Ishikawa (cell line): ENCODE data around the gene SESTD1.

Source experiments
- CEBPB ChIP-seq: IDR thresholded peaks from 2 replicates; pipeline ENCODE4 v1.6.1; 2012
- CREB1 ChIP-seq: IDR thresholded peaks from 2 replicates; pipeline ENCODE4 v1.6.1; 2012; ENCODE audit warnings: low read depth
- EGR1 ChIP-seq: IDR thresholded peaks from 2 replicates; pipeline ENCODE4 v1.6.1; 2012
- EP300 ChIP-seq: IDR thresholded peaks from 2 replicates; pipeline ENCODE4 v1.6.1; 2012; ENCODE audit warnings: borderline replicate concordance
- FOXM1 ChIP-seq: IDR thresholded peaks from 2 replicates; pipeline ENCODE4 v1.6.1; 2012; ENCODE audit warnings: low read depth, borderline replicate concordance
- MAX ChIP-seq: IDR thresholded peaks from 2 replicates; pipeline ENCODE4 v1.6.1; 2012
- NFIC ChIP-seq: IDR thresholded peaks from 2 replicates; pipeline ENCODE4 v1.6.1; 2012
- RAD21 ChIP-seq: IDR thresholded peaks from 2 replicates; pipeline ENCODE4 v1.6.1; 2012; ENCODE audit warnings: low read depth
- REST ChIP-seq: IDR thresholded peaks from 2 replicates; pipeline ENCODE4 v1.6.1; 2012; ENCODE audit warnings: low read depth, mild to moderate bottlenecking
- TAF1 ChIP-seq: IDR thresholded peaks from 2 replicates; pipeline ENCODE4 v1.6.1; 2012; ENCODE audit warnings: low read depth, mild to moderate bottlenecking
- TCF12 ChIP-seq: IDR thresholded peaks from 2 replicates; pipeline ENCODE4 v1.6.1; 2012; ENCODE audit warnings: low read depth
- TEAD4 ChIP-seq: IDR thresholded peaks from 2 replicates; pipeline ENCODE4 v1.6.1; 2012
- USF1 ChIP-seq: IDR thresholded peaks from 2 replicates; pipeline ENCODE4 v1.6.1; 2012
- YY1 ChIP-seq: IDR thresholded peaks from 2 replicates; pipeline ENCODE4 v1.6.1; 2012; ENCODE audit warnings: low read depth
- ZBTB7A ChIP-seq: IDR thresholded peaks from 2 replicates; pipeline ENCODE4 v1.6.1; 2012; ENCODE audit warnings: low read depth

The SESTD1 gene

GRCh38 chr2:179305125-179305524 is 40.5 kb upstream of the SESTD1 start:
- TF ChIP-seq TAF1, result no peak
- TF ChIP-seq USF1, result no peak
- TF ChIP-seq EP300, result no peak
- TF ChIP-seq FOXM1, result no peak
- TF ChIP-seq REST, result no peak

GRCh38 chr2:179304424-179304823 is 39.8 kb upstream of the SESTD1 start:
- TF ChIP-seq TAF1 (no peak), CEBPB (no peak), REST (no peak), USF1 (no peak)

- no peak for TF ChIP-seq EGR1
Observed at GRCh38 chr2:179302764-179303571, 38.3 kb upstream of the SESTD1 start.

GRCh38 chr2:179302149-179302548 is 37.5 kb upstream of the SESTD1 start:
- TF ChIP-seq MAX (no peak), RAD21 (no peak), TAF1 (no peak), YY1 (no peak)

- no peak for TF ChIP-seq RAD21
- TF ChIP-seq TCF12, result no peak
- TF ChIP-seq EGR1, result no peak
- TF ChIP-seq REST, result no peak
- no peak for TF ChIP-seq ZBTB7A
- no peak for TF ChIP-seq NFIC
- no peak for TF ChIP-seq MAX
- no peak for TF ChIP-seq CREB1
- TF ChIP-seq EP300, result no peak
- TF ChIP-seq FOXM1, result no peak
- TF ChIP-seq TAF1, result no peak
- TF ChIP-seq YY1, result no peak
- no peak for TF ChIP-seq TEAD4
- TF ChIP-seq CEBPB, result no peak
- TF ChIP-seq USF1, result no peak
Observed at GRCh38 chr2:179298666-179299065, 34.0 kb upstream of the SESTD1 start.
